WI38 (cell line): ENCODE measurements around the gene MAPT.
"Not testable (repeated sequence)": the region's sequence is repeated elsewhere in the genome, so short reads cannot be mapped to it uniquely, and the experiment has no call there.

Experiments used
- H3K4me3 ChIP-seq: 2 replicates; pipeline ENCODE4 v1.5.1; 2011; ENCODE audit warnings: low read depth, mild to moderate bottlenecking, control low read depth, low read length
- TF ChIP-seq, protein P1 (sequence below): IDR thresholded peaks from 2 replicates; pipeline ENCODE4 v1.5.1; 2012; ENCODE audit warnings: low read depth, mild to moderate bottlenecking, control low read depth, low read length

MAPT gene

DNA sequence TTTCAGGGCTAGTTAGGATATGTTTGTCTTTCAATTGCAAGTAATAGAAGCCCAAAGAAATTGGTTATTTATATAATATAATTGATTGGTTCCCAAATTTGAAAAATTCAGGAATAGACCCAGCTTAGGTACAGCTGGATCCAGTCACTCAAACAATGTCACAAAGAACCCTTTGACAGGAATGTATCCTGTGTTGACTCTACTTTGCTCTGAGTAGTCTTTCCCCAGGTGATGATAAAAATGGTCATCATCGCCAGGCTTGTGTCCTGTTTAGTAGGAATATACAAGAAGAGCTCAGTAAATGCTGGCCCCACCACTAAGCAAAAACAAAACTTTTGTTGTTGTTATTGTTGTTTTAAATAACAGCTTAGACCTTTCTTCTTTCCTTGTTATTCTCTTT is 35.0 kb downstream of the MAPT start:
- no peak overlapping the region for H3K4me3 ChIP-seq
- TF ChIP-seq, protein P1, sequence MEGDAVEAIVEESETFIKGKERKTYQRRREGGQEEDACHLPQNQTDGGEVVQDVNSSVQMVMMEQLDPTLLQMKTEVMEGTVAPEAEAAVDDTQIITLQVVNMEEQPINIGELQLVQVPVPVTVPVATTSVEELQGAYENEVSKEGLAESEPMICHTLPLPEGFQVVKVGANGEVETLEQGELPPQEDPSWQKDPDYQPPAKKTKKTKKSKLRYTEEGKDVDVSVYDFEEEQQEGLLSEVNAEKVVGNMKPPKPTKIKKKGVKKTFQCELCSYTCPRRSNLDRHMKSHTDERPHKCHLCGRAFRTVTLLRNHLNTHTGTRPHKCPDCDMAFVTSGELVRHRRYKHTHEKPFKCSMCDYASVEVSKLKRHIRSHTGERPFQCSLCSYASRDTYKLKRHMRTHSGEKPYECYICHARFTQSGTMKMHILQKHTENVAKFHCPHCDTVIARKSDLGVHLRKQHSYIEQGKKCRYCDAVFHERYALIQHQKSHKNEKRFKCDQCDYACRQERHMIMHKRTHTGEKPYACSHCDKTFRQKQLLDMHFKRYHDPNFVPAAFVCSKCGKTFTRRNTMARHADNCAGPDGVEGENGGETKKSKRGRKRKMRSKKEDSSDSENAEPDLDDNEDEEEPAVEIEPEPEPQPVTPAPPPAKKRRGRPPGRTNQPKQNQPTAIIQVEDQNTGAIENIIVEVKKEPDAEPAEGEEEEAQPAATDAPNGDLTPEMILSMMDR = no peak

DNA sequence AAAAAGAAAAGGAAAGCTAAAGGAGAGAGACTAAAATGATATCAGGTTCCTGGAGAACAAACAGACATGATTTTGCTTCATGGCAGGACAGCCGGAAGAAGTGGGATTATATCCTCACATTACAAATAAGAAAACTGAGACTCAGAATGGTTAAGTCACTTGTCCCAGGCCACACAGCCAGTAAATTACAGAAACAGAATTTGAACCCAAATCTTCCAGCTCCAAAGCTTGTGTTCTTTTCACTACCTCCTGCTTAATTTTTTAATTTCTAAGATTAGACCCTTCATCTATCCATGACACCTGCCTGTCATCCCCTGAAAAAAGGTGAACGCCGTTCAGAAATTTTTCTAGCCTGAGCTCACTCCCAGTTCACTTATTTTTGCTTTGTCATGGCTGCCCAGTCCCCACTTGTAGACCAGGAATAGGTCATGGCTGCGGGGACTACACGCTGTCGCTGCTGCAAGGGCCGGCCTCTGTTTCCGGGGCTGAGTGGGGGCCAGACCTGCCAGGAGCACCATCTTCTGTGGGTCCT is 36.1 kb downstream of the MAPT start:
- no peak overlapping the region for H3K4me3 ChIP-seq
- TF ChIP-seq, protein P1 = no peak

DNA sequence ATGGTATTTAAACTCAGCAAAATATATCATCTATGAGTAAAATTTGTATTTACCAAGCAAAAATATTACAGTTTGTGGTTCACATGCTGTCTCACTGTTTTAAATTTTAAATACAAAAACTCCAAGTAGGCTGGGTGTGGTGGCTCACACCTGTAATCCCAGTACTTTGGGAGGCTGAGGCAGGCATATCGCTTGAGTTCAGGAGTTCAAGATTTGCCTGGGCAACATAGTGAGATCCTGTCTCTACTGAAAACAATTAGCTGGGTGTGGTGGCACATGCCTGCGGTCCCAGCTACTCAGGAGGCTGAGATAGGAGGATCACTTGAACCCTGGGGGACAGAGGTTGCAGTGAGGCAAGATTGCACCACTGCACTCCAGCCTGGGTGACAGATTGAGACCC is 37.3 kb downstream of the MAPT start:
- TF ChIP-seq, protein P1 = no peak
- H3K4me3 ChIP-seq = no peak overlapping the region

DNA sequence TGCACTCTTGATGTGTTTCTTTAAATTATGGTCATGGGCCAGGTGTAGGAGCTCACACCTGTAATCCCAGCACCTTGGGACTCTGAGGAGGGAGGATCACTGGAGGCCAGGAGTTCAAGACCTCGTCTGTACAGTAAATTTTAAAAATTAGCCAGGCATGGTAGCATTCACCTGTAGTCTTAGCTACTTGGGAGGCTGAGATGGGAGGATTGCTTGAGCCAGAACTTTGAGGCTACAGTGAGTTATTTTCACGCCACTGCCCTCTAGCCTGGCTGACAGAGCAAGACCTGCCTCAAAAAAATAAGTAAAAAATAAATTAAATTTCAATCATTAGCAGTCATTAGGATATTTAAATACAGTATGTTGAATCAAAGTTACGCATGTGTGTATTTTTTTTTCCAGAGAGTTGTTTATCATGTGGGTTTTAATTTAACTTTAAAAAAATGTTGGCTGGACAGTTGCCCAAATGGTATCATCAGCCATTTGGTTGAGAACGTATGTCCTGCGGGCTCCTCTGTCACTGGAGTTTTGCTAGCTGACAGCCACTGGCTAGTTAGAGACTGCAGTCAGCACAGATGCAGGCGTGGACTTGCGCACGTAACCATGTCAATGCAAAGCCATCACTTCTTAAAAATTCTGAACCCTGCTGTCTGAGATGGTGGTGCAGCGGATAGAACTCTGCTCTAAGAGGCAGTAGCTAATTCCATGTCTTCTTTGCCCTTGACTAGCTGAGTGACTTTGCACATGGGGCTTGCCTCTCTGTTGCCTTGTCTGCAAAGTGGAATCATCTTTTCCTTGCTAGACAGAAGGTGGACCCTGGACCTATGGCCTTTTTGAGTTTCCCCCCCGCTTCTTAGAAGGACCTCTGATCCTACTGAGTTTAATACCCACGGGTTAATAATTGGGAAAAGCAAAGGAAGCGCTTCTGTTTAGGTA is 40.0 kb downstream of the MAPT start:
- TF ChIP-seq, protein P1 = no peak
- no peak overlapping the region for H3K4me3 ChIP-seq

DNA sequence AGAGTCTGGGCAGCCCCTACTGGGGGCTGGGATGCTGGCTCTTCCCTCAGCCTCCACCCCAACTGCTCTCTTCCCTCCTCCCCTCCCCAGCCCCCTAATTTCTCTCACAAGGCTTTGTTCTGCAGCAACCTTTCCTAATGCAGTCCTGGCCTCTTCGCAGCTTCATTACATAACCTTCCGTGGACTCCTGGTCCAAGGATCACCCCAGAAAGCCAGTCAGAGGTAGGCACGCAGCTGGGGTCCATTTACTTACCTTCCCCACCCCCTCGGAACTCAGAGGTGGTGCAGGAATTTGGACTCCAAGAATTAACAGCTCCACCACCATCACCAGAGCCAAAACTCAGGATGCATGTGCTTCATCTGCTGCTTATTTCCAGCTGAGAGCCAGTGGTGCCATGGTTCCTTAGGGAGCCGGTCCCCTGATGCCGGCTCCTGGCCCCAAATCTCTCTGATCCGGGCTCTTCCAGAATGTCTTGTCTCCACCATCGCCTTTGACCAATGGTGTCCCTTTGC is 40.9 kb downstream of the MAPT start:
- no peak overlapping the region for H3K4me3 ChIP-seq
- TF ChIP-seq, protein P1 = no peak

DNA sequence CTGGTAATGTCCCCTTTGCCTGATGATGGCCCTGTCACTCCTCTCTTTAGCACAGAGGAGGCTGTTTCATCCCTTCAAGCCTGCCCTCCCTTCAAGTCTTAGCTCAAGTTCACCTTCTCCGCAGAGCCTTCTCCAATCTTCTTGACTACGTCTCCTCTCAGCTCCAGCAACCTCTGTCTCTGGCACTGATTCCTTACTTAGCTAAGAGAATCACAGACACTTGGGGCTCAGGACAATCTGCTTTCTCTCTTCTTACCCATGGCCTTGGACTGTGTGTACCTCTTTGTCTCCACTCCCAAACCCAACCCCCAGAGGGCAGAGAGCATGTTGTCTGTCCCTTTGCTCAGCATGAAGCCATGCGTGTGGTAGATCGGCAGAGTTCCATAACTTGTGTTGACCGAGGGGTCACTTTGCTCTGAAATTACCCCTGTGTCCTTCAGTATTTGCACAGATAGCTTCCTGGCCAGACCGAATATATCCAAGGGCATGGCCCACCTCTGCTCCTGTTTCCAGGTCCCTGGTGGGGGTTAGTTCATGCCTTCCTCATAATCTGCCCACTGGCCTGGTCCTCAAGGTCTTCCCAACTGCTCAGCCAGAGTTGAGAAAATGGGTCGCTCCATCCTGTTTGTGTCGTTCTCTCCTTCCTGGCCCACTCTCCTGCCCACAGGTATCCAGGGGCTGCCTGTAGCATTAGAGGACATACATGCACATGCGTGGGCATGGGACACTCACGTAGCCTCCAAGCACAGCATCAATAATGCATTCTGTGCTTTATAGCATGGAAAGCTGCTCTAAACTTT is 41.6 kb downstream of the MAPT start:
- no peak overlapping the region for H3K4me3 ChIP-seq
- TF ChIP-seq, protein P1 = no peak

DNA sequence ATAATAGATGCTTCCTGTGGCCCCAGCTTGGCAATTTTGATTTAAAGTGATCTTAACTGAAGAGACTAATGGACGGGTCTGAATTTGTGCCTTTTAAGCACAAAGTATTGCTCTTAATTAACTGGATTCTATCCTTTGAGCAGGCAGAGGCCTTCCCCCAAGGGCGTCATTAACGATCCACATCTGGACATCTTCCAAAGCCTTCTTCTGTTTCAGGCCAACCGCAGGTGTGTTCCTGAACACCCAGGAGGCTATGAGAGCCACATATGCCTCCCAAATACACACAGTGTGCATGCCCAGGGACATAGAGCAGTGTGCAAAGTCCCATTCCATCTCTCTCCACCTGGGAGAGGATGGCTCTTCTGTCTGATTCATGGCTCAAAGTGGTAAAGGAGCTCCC is 42.3 kb downstream of the MAPT start:
- H3K4me3 ChIP-seq = no peak overlapping the region
- TF ChIP-seq, protein P1 = no peak

DNA sequence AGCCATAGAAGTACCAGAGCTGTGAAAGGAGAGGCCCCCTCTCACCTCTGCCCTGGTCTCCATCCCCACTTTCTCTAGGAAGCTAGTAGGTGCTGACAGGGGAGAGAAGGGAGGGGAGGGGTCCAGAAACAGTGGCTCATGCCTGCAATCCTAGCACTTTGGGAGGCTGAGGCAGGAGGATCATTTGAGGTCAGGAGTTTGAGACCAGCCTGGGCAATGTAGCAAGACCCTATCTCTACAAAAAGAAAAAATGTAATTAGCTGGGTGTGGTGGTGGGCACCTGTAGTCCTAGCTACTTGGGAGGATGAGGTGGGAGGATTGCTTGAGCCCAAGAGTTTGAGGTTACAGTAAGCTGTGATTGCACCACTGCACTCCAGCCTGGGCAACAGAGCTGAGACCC is 42.8 kb downstream of the MAPT start:
- not testable (repeated sequence) for H3K4me3 ChIP-seq
